BJ (cell line): ENCODE data around the gene USP13. TPM values are rescaled to one million over a fixed set of nuclear protein-coding genes. Genes with fewer than 3 reads are reported as not detected.

Experiments
- CTCF ChIA-PET: fragments of 350-600 bp; formaldehyde crosslinking; extraction: SDS; loops from one replicate; lab custom pipeline; 2021; ENCODE audit warnings: antibody characterized with exemption, inconsistent platforms; lab: Yijun Ruan, JAX
- POLR2A ChIA-PET: fragments of 300-600 bp; sonication (Branson Sonifier 250); formaldehyde crosslinking; extraction: SDS; loops from one replicate; lab custom pipeline; 2021; ENCODE audit warnings: antibody characterized with exemption; lab: Charles Lee
- DNase-seq: peaks from one replicate; pipeline ENCODE4 v3.0.0-alpha.2; 2011; ENCODE audit warnings: low read depth
- H3K27me3 ChIP-seq: 2 replicates; pipeline ENCODE4 v1.6.0; 2011; ENCODE audit warnings: low read length; ENCODE audit not compliant: control insufficient read depth, insufficient read depth
- H3K36me3 ChIP-seq: 2 replicates; pipeline ENCODE4 v1.5.1; 2011; ENCODE audit warnings: low read length; ENCODE audit not compliant: control insufficient read depth, insufficient read depth
- H3K4me3 ChIP-seq: 2 replicates; pipeline ENCODE4 v1.5.1; 2011; ENCODE audit warnings: low read depth, mild to moderate bottlenecking, control low read depth, low read length
- CTCF ChIP-seq: IDR thresholded peaks from 2 replicates; pipeline ENCODE4 v1.5.1; 2011; ENCODE audit warnings: low read depth, mild to moderate bottlenecking, control low read depth, inconsistent platforms, low read length, moderate library complexity; ENCODE audit not compliant: insufficient read depth
- polyA plus RNA-seq: library from polyadenylated mRNA; depleted of rRNA; stranded (reverse); fragments of >200 nt; gene quantifications from 2 replicates; pipeline ENCODE4 v1.2.3, GENCODE V29; 2011

The USP13 gene
- polyA plus RNA-seq, 1 experiment = 10.5 TPM

DNA sequence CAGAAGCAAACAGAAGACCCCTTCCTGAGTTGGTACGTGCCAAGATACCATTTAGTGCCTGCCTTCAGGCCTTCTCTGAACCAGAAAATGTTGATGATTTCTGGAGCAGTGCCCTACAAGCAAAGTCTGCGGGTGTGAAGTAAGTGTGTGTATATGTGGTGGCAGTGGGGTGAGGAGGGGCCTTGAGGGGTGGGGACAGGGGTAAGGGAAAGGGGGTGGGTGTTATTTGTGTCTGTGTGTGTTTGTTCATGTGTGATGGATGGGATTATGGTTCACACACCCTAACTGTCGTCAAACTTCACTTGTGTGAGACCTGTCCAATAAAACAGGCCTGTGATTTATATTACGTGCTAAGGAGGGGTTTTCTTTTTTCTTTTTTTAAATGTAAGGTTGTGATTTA lies 92.2 kb downstream of the USP13 start:
- CTCF ChIA-PET = no interaction called here
- Histone ChIP-seq H3K4me3 (no peak overlapping the region), H3K36me3 (no peaks in the 10 kb centered on the region; the same call in 1 of the 2 replicates), H3K27me3 (no peaks in the 10 kb centered on the region)
- DNase-seq = no peak
- POLR2A ChIA-PET = no interaction called here
- no peak for TF ChIP-seq CTCF

DNA sequence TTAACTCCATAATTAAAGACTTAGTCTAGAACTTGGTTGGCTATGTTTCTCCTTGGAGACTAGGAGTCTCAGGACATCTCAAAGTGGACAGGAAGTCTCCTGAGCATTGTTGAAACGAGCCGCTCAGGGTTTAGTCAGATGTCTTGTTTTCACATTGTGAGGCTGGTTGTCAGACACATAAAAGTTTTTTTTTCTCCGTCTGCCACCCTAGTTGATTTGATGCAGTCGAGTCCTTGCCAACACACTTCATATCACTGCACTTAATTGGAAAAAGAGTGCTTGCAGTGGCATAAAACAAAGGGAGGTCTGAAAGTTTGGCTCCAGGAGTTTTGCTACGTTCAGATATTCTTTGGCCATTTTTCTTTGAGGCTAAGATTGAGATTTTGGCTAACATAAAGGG lies 92.9 kb downstream of the USP13 start:
- POLR2A ChIA-PET = no interaction called here
- no peak for DNase-seq
- TF ChIP-seq CTCF = no peak
- Histone ChIP-seq H3K36me3 (no peaks in the 10 kb centered on the region; the same call in 1 of the 2 replicates), H3K4me3 (no peak overlapping the region), H3K27me3 (no peaks in the 10 kb centered on the region)
- CTCF ChIA-PET = no interaction called here

GRCh38 chr3:179750720-179751328 lies 98.0 kb downstream of the USP13 start:
- H3K4me3 ChIP-seq = no peak overlapping the region
- H3K27me3 ChIP-seq = no peaks in the 10 kb centered on the region
- CTCF ChIA-PET = interaction anchor here (1.0 to 2.9 kb wide), 5 partner anchors 9 to 21 kb away, joined by 4 to 16 read pairs (median 5); no protein-coding TSS in a partner anchor
- DNase-seq = no peak
- POLR2A ChIA-PET = no interaction called here
- TF ChIP-seq CTCF = peak; percentile 63
- H3K36me3 ChIP-seq = no peaks in the 10 kb centered on the region

- Histone ChIP-seq H3K4me3 (no peak overlapping the region), H3K27me3 (no peaks in the 10 kb centered on the region), H3K36me3 (peaks cover 1% of the 10 kb centered on the region; the same call in 1 of the 2 replicates)
- DNase-seq = no peak
- CTCF ChIA-PET = interaction anchor here (1.1 to 2.1 kb wide), 2 partner anchors 10 to 11 kb away, joined by 3 to 5 read pairs; no protein-coding TSS in a partner anchor
- POLR2A ChIA-PET = no interaction called here
- no peak for TF ChIP-seq CTCF
Observed at GRCh38 chr3:179760944-179761343, 108.1 kb downstream of the USP13 start.

DNA sequence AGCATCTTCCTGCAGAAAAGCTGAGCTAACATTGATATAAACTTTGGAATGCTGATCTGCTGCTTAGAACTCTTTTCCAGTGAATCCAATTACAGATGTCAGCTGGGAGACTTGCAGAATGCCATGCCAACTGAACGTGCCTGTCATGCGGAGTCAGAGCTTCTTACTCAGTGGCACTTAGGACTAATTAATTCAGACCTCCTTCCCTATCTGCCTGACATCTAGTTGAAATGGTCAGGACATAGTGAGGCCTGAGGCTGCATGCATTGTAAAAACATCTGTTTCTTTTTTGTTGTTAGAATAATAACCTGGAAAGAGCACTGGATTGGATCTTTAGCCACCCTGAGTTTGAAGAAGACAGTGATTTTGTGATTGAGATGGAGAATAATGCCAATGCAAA lies 112.6 kb downstream of the USP13 start:
- ChIA-PET CTCF (interaction anchor here (0.6 to 1.0 kb wide), 2 partner anchors 113 to 165 kb away, joined by 4 read pairs; partner anchors contain the start of gene USP13), POLR2A (no interaction called here)
- Histone ChIP-seq H3K27me3 (no peaks in the 10 kb centered on the region), H3K36me3 (no peaks in the 10 kb centered on the region), H3K4me3 (no peak overlapping the region)
- TF ChIP-seq CTCF = no peak
- peak; percentile 2 for DNase-seq
